Tibial nerve (tissue), 4 donors: Measurements from ENCODE around the gene SETD6.

Experiments used
- CTCF ChIP-seq, 5 experiments: fragments of 200-600 bp in 3 of 5; fragments of 450-650 bp in 2 of 5; sonication (generic) in 3 of 5; IDR thresholded peaks; one replicate each; pipeline ENCODE4 v1.5.1; 2016 to 2019; ENCODE audit warnings: antibody characterized with exemption in 5 of 5, mild to moderate bottlenecking in 3 of 5, moderate library complexity in 2 of 5
- EP300 ChIP-seq, 2 donors: sonication (generic); formaldehyde crosslinking; IDR thresholded peaks; one replicate each; pipeline ENCODE4 v1.6.1; 2017; ENCODE audit warnings: antibody characterized with exemption in 2 of 2, mild to moderate bottlenecking in 1 of 2

DNA sequence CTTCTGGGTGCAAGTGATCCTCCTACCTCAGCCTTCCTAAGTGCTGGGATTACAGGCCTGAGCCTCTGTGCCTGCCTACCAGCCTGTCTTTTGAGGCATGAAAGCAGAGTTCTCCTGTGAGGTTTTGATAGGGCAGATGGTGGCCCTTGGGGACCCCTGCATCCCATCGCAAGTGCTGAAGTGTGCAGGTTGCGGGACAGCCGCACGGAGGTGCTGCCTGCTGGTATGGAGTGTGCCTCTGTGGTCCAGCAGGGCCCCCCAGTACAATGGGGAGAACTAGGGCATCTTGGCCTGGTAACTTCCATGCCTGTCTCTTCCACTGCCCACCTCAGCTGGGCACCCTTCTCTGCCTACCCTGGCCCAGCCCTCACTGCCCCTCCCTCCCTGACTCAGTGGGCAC, 25.3 kb upstream of the SETD6 start:
- no peak for TF ChIP-seq CTCF (IDR thresholded peaks at IDR 0.05)
- no peak for TF ChIP-seq EP300 (IDR thresholded peaks at IDR 0.05)
